ENCODE measurements around the gene PROSER1.

PROSER1 gene

DNA sequence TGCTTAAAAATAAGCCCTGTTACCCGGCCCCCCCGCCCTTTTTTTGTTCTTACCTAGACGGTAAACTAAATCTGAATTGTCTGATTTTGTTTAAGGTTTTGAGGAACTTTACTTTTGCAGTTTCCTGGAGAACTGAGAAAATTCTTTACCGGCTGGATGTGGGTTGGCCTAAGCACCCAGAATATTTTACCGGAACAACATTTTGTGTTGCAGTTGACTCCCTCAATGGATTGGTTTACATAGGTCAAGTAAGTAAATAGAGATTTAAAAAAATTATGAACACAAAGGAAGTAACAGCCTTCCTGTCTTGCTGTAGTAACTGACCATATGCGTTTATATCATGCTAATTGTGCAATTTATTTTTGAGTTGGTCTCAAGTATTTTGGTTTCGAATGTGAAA is 1.2 kb upstream of the PROSER1 start:
- TF ChIP-seq CTCF (conservative IDR thresholded peaks at IDR 0.05) = no peak
- H3K27ac ChIP-seq = peak overlapping the region; percentile 91

DNA sequence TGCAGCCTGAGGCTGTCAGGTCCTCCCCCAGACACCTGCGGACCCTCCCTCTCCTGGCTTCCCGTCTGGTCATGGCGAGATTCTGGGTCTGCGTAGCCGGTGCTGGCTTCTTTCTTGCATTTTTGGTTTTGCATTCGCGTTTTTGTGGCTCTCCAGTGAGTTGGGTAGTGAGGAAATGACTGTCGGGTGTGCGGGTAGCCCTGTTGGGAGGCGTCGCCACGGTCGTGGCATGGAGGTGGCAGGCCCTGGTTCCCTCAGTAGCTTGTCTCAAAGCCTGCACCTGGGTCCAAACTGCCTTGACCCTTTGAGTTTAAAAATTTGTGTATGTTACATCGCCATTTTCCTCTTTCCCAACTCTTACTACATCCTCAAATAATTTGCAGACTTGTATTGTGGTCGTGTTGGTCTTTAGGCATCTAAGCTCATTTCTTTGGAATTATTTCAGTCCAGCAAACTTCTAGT is 711 bp upstream of the PROSER1 start:
- H3K27ac ChIP-seq = peak overlapping the region; percentile 91
- TF ChIP-seq CTCF (conservative IDR thresholded peaks at IDR 0.05) = no peak

DNA sequence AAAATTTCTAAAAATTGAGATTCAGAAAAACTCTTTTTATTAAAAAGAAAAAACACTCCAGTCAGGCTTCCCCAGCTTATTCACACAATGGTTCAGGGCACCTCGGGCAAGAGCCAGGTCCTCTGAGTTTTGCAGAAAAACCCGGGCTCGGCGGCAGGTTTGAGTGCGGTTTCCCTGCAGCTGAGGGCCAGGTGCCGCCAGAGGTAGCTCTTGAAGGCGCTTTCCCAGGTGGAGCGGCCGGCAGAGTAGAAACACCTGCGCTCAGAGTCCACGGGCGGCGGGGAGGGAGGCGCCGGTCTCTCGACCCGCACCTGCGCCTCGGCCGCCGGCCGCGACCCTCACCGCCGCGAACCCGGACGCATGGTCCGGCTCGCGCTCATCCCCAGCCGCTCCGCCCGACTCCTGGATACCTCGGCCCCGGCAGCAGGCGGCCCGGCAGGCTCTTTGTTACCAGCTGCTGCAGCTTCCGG is 444 bp downstream of the PROSER1 start:
- H3K27ac ChIP-seq = peak overlapping the region; percentile 91
- TF ChIP-seq CTCF (conservative IDR thresholded peaks at IDR 0.05) = 0 out of 2 replicates have a peak, but pooled peaks have one; percentile 8

- no peak for TF ChIP-seq CTCF (conservative IDR thresholded peaks at IDR 0.05)
Measured at GRCh38 chr13:39036212-39036611, 1.7 kb downstream of the PROSER1 start.

GRCh38 chr13:39035799-39036198 is 2.1 kb downstream of the PROSER1 start:
- H3K27ac ChIP-seq = peak overlapping the region; percentile 91
- no peak for TF ChIP-seq CTCF (conservative IDR thresholded peaks at IDR 0.05)

More at GRCh38 chr13:39036212-39036611, 1.7 kb downstream of the PROSER1 start:
- peak overlapping the region; percentile 91 for H3K27ac ChIP-seq

- TF ChIP-seq CTCF (conservative IDR thresholded peaks at IDR 0.05) = no peak
- H3K27ac ChIP-seq = peak overlapping the region; percentile 91; the same call in 1 of the 2 replicates
Measured at GRCh38 chr13:39035204-39035603, 2.7 kb downstream of the PROSER1 start.

GRCh38 chr13:39034085-39034484 is 3.8 kb downstream of the PROSER1 start:
- no peak for TF ChIP-seq CTCF (conservative IDR thresholded peaks at IDR 0.05)
- no peak overlapping the region for H3K27ac ChIP-seq

All from VCaP (cell line).